WTC11 (cell line): ENCODE measurements around the gene TROAP.

ENCODE experiments used
- CDX4 ChIP-seq: fragments of 250-450 bp; sonication (Bioruptor Pico); IDR thresholded peaks from 2 replicates; pipeline ENCODE4 v1.9.0; 2021; ENCODE audit warnings: moderate library complexity, mild to moderate bottlenecking, inconsistent platforms, borderline replicate concordance
- CTCF ChIP-seq: fragments of 200-600 bp; IDR thresholded peaks from 2 replicates; pipeline ENCODE4 v1.8.0; 2022; ENCODE audit warnings: antibody characterized with exemption
- ERG ChIP-seq: fragments of 250-450 bp; sonication (Bioruptor Pico); IDR thresholded peaks from 2 replicates; pipeline ENCODE4 v1.8.0; 2021; ENCODE audit warnings: mild to moderate bottlenecking
- MAX ChIP-seq: sonication (generic); formaldehyde crosslinking; IDR thresholded peaks from 2 replicates; pipeline ENCODE4 v1.8.0; 2022; ENCODE audit warnings: mild to moderate bottlenecking, missing genetic modification reagents
- NR3C1 ChIP-seq: sonication (generic); formaldehyde crosslinking; conservative IDR thresholded peaks from 2 replicates; pipeline ENCODE4 v1.8.1; 2023; ENCODE audit warnings: low read depth, mild to moderate bottlenecking, missing genetic modification reagents
- SOX15 ChIP-seq: fragments of 250-450 bp; sonication (Bioruptor Pico); IDR thresholded peaks from 2 replicates; pipeline ENCODE4 v1.9.0; 2021; ENCODE audit warnings: mild to moderate bottlenecking
- TP53 ChIP-seq: sonication (generic); formaldehyde crosslinking; IDR thresholded peaks from 2 replicates; pipeline ENCODE4 v1.8.1; 2023; ENCODE audit warnings: mild to moderate bottlenecking, missing genetic modification reagents
- USF1 ChIP-seq: sonication (generic); formaldehyde crosslinking; IDR thresholded peaks from 2 replicates; pipeline ENCODE4 v1.8.0; 2022; ENCODE audit warnings: mild to moderate bottlenecking, missing genetic modification reagents

GRCh38 chr12:49274396-49275069, 48.5 kb upstream of the TROAP start:
- TF ChIP-seq MAX (CRISPR knock-in tag) (no peak), USF1 (CRISPR knock-in tag) (no peak), TP53 (CRISPR knock-in tag) (no peak), NR3C1 (CRISPR knock-in tag) (no peak), CDX4 (no peak), ERG (peak; percentile 39; the same call in 1 of the 2 replicates), CTCF (no peak), SOX15 (CRISPR knock-in tag) (no peak)
